K562 (cell line): ENCODE data around the gene PTGER4. TPM values are rescaled to one million over a fixed set of nuclear protein-coding genes. Genes with fewer than 3 reads are reported as not detected.

Experiments used
- ATAC-seq: fragments of 200-7000 bp; cut with Tn5 transposase; 3 replicates; pipeline ENCODE4 v1.9.1; 2020; ENCODE audit warnings: moderate library complexity
- BruUV-seq: library from RNA; stranded (reverse); fragments of 400-500 nt; replicated peaks from 2 replicates; lab custom pipeline; 2021; lab: Mats Ljungman, UMichigan
- CTCF ChIA-PET: fragments of 300-600 bp; formaldehyde crosslinking; extraction: SDS; loops from one replicate; lab custom pipeline; 2021; ENCODE audit warnings: low intra/inter-chr PET ratio; lab: Yijun Ruan, JAX
- POLR2A ChIA-PET: fragments of 300-600, 350-650 bp; sonication (Branson Sonifier 250); formaldehyde crosslinking; extraction: SDS; loops from one replicate; lab custom pipeline; 2021; ENCODE audit warnings: antibody characterized with exemption, inconsistent platforms; lab: Yijun Ruan, JAX
- DNase-seq, 4 experiments: peaks; one replicate each; pipeline versions ENCODE4 v3.0.0 to v3.0.0-alpha.2; 2011 to 2018; ENCODE audit warnings: low spot score in 3 of 4, mixed read lengths in 3 of 4; ENCODE audit errors: extremely low read depth in 1 of 4
- FAIRE-seq: peaks from 2 replicates; lab custom pipeline; 2011; peaks lifted over from hg19 to GRCh38; lab: Jason Lieb, UNC
- H2AFZ ChIP-seq: 2 replicates; pipeline ENCODE4 v1.6.0; 2011; ENCODE audit warnings: low read depth, low read length, control low read depth, inconsistent platforms
- H3K27ac ChIP-seq: fragments of 200-600 bp; 3 replicates; pipeline ENCODE4 v1.8.0; 2011; ENCODE audit warnings: low read depth, mild to moderate bottlenecking, control low read depth, inconsistent platforms, low read length, moderate library complexity, mixed read lengths; ENCODE audit errors: extremely low read depth
- H3K27me3 ChIP-seq, 2 experiments: fragments of 300-600 bp in 1 of 2; 2 replicates in 1 of 2; 3 replicates in 1 of 2; pipeline versions ENCODE4 v1.6.0 to v1.8.0; 2011; ENCODE audit warnings: inconsistent platforms in 2 of 2, low read length in 2 of 2, mild to moderate bottlenecking in 1 of 2, mixed read lengths in 1 of 2, moderate library complexity in 1 of 2; ENCODE audit not compliant: control insufficient read depth in 2 of 2, insufficient read depth in 2 of 2
- H3K36me3 ChIP-seq: fragments of 300-600 bp; 3 replicates; pipeline ENCODE4 v1.8.0; 2011; ENCODE audit warnings: mild to moderate bottlenecking, low read length, inconsistent platforms; ENCODE audit not compliant: control insufficient read depth, insufficient read depth
- H3K4me1 ChIP-seq, 2 experiments: fragments of 200-600 bp in 1 of 2; replicated peaks in 1 of 2; 2 replicates in 1 of 2; 3 replicates in 1 of 2; pipeline versions ENCODE4 v1.5.1 to v1.8.0; 2011; ENCODE audit warnings: inconsistent platforms in 2 of 2, low read length in 2 of 2, mild to moderate bottlenecking in 1 of 2, mixed read lengths in 1 of 2, moderate library complexity in 1 of 2; ENCODE audit not compliant: control insufficient read depth in 2 of 2, insufficient read depth in 2 of 2
- H3K4me2 ChIP-seq: 2 replicates; pipeline ENCODE4 v1.6.1; 2011; ENCODE audit warnings: low read length, control low read depth, inconsistent platforms, mixed read lengths; ENCODE audit not compliant: insufficient read depth
- H3K4me3 ChIP-seq: fragments of 200-600 bp; sonication (generic), shearing (Covaris generic); 2 replicates; pipeline ENCODE4 v1.5.1; 2016; ENCODE audit warnings: control low read depth, inconsistent platforms
- H3K79me2 ChIP-seq: fragments of 200-600 bp; 3 replicates; pipeline ENCODE4 v1.8.0; 2011; ENCODE audit warnings: low read length, inconsistent platforms; ENCODE audit not compliant: control insufficient read depth, insufficient read depth
- H3K9ac ChIP-seq, 2 experiments: 2 replicates each; pipeline versions ENCODE4 v1.6.0 to v1.6.1; 2011; ENCODE audit warnings: low read depth in 2 of 2, low read length in 2 of 2, control low read depth in 1 of 2, inconsistent platforms in 1 of 2, mild to moderate bottlenecking in 1 of 2, mixed read lengths in 1 of 2; ENCODE audit not compliant: insufficient read depth in 1 of 2
- H3K9me1 ChIP-seq: one replicate; pipeline ENCODE4 v1.6.0; 2011; ENCODE audit warnings: inconsistent platforms, mild to moderate bottlenecking, low read length, moderate library complexity; ENCODE audit not compliant: control insufficient read depth, insufficient read depth
- H3K9me3 ChIP-seq: replicated peaks from 2 replicates; pipeline ENCODE4 v1.5.1; 2011; ENCODE audit warnings: low read depth, low read length, inconsistent platforms; ENCODE audit not compliant: control insufficient read depth, insufficient read depth
- H4K20me1 ChIP-seq: replicated peaks from 2 replicates; pipeline ENCODE4 v1.6.1; 2011; ENCODE audit warnings: low read length, inconsistent platforms, mixed read lengths; ENCODE audit not compliant: control insufficient read depth, insufficient read depth
- HDGF ChIP-seq: fragments of 450-650 bp; IDR thresholded peaks from 2 replicates; pipeline ENCODE4 v1.6.1; 2016
- ILF3 ChIP-seq: fragments of 450-650 bp; IDR thresholded peaks from 2 replicates; pipeline ENCODE4 v1.6.1; 2018; ENCODE audit warnings: antibody characterized with exemption, mild to moderate bottlenecking, moderate library complexity, borderline replicate concordance
- NCOA2 ChIP-seq, 2 experiments: fragments of 450-650 bp; IDR thresholded peaks; 2 replicates each; pipeline ENCODE4 v1.6.1; 2018; ENCODE audit warnings: mild to moderate bottlenecking in 2 of 2, moderate library complexity in 1 of 2; ENCODE audit not compliant: partially characterized antibody in 2 of 2
- RBM17 ChIP-seq: fragments of 200-400 bp; formaldehyde crosslinking; IDR thresholded peaks from 2 replicates; pipeline ENCODE4 v1.6.1; 2017; ENCODE audit warnings: low read depth, mild to moderate bottlenecking, low read length, borderline replicate concordance
- RFX1 ChIP-seq: fragments of 450-650 bp; IDR thresholded peaks from 2 replicates; pipeline ENCODE4 v1.6.1; 2016; ENCODE audit warnings: mild to moderate bottlenecking, moderate library complexity
- SP1 ChIP-seq: sonication (generic); formaldehyde crosslinking; IDR thresholded peaks from 2 replicates; pipeline ENCODE4 v1.8.1; 2022; ENCODE audit warnings: mild to moderate bottlenecking, missing genetic modification reagents
- ZBTB49 ChIP-seq: sonication (generic); formaldehyde crosslinking; IDR thresholded peaks from 2 replicates; pipeline ENCODE4 v1.8.0; 2022; ENCODE audit warnings: missing genetic modification reagents, mild to moderate bottlenecking, borderline replicate concordance
- ZNF77 ChIP-seq: fragments of 250-450 bp; sonication (Bioruptor Pico); IDR thresholded peaks from 2 replicates; pipeline ENCODE4 v1.5.0; 2020
- WGBS: fragments of 100-300 bp; shearing (Covaris generic); methylation state at CpG from one replicate; pipeline ENCODE4 v1.1.6; 2016; ENCODE audit warnings: low coverage, mixed read lengths; ENCODE audit not compliant: insufficient coverage; ENCODE audit errors: missing lambda C conversion rate; 5-methylcytosine and 5-hydroxymethylcytosine counted together
- in situ Hi-C: fragments of 300-500 bp; cut with MboI; formaldehyde crosslinking; loops from 4 replicates; pipeline ENCODE4 v1.15.0; 2018; ENCODE audit warnings: inconsistent platforms, mixed read lengths
- intact Hi-C: fragments of 100-400 bp; cut with micrococcal nuclease; formaldehyde crosslinking; loops from 2 replicates; pipeline ENCODE4 v1.14.2; 2022
- polyA plus RNA-seq, 8 experiments: library from polyadenylated mRNA; depleted of rRNA in 4 of 8; stranded (reverse) in 5 of 8; unstranded in 3 of 8; fragments of >200 nt; fragmentation: Nextera tagmentation in 2 of 8; fragmentation: Illumina TruSeq in 1 of 8; extraction: Ambion mirVana in 2 of 8; extraction: Trizol in 1 of 8; gene quantifications; 2 replicates each; pipeline versions ENCODE4 v1.2.1 to v1.2.3, GENCODE V29; 2011 to 2014; ENCODE audit warnings: inconsistent platforms in 1 of 8, missing spikeins in 1 of 8
- total RNA-seq, 7 experiments: library from RNA; depleted of rRNA in 6 of 7; stranded (reverse); fragments of >200 nt in 6 of 7; fragmentation: Illumina TruSeq in 2 of 7; extraction: Trizol in 2 of 7; gene quantifications; 2 replicates each; pipeline versions ENCODE4 v1.2.1 to v1.2.3, GENCODE V29; 2011 to 2021; ENCODE audit warnings: low replicate concordance in 1 of 7
- TF ChIP-seq, protein P1 (sequence below), 2 experiments: IDR thresholded peaks; 2 replicates each; pipeline ENCODE4 v1.6.1; 2011; ENCODE audit warnings: borderline replicate concordance in 1 of 2, control low read depth in 1 of 2, low read depth in 1 of 2, low read length in 1 of 2, mild to moderate bottlenecking in 1 of 2, mixed read lengths in 1 of 2, moderate library complexity in 1 of 2; ENCODE audit not compliant: insufficient read depth in 1 of 2, insufficient read length in 1 of 2, poor library complexity in 1 of 2, severe bottlenecking in 1 of 2; ENCODE audit errors: extremely low read depth in 1 of 2
- TF ChIP-seq, protein P2 (sequence below): fragments of 450-650 bp; IDR thresholded peaks from 2 replicates; pipeline ENCODE4 v1.6.1; 2016; ENCODE audit warnings: mild to moderate bottlenecking

The PTGER4 gene
- total and polyA plus RNA-seq, 9 of the 15 experiments (the other 6 are each of a cell fraction or from before 2014, with no cell fraction given): 0.31 TPM; not detected in 8

DNA sequence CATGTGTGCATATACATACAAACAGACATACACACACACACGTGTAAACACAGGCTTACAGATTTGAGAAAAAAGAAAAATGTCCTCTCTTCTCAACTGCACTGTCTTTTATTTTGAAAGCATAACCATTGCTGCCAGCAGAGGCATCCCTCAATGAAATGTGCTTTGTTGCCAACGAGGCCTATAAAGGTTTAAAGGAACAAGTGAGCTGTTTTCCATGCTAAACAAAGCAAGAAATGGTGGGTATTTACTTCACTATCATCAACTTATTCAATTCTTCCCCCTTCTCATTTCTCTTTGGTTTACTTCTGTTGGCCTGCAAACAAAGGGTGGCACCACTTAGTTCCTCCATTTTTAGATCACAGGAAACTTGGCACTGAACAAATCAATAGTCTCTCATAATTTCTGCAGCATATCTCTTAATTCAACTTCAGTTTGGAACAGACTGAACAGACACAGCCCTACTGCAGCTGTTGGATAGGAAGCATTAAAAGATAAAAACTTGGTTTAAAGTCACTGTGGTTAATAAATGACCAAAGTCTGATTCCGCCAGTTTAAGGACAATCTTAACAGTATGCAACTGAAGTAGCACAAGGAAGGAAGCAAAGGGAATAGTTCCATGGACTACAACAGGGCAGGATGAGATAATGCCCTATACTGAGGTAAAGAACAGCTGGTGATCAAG is 54.3 kb downstream of the PTGER4 start:
- intact Hi-C loops: loop anchor here (5.0 kb wide), 1 partner anchor 1152 kb away; no protein-coding TSS in a partner anchor
- H2AFZ ChIP-seq: no peak overlapping the region
- no TSS peak for BruUV-seq

More for the DNA sequence above, 54.3 kb downstream of the PTGER4 start:
- Histone ChIP-seq H3K9me1 (no peaks in the 10 kb centered on the region), H3K9ac (no peak overlapping the region), H3K4me1 (peaks cover 0 to 7% of the 10 kb centered on the region in 2 experiments; a peak in 2 of 5 replicates), H3K4me2 (no peak overlapping the region), H3K9me3 (no peaks in the 10 kb centered on the region), H3K79me2 (no peaks in the 10 kb centered on the region), H3K36me3 (no peaks in the 10 kb centered on the region), H3K4me3 (no peak overlapping the region), H4K20me1 (peaks cover 3% of the 10 kb centered on the region; the same call in 1 of the 2 replicates), H3K27me3 (no peaks in the 10 kb centered on the region), H3K27ac (no peak overlapping the region)
- DNase-seq: no peak
- TF ChIP-seq ILF3: no peak
- TF ChIP-seq, protein P1, sequence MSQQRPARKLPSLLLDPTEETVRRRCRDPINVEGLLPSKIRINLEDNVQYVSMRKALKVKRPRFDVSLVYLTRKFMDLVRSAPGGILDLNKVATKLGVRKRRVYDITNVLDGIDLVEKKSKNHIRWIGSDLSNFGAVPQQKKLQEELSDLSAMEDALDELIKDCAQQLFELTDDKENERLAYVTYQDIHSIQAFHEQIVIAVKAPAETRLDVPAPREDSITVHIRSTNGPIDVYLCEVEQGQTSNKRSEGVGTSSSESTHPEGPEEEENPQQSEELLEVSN (IDR thresholded peaks at IDR 0.05; ENCODE audit: borderline replicate concordance in 1 of 2, extremely low read depth in 1 of 2, insufficient read depth in 1 of 2, insufficient read length in 1 of 2, low read depth in 1 of 2, low read length in 1 of 2, poor library complexity in 1 of 2, severe bottlenecking in 1 of 2): no peak
- TF ChIP-seq, protein P2, sequence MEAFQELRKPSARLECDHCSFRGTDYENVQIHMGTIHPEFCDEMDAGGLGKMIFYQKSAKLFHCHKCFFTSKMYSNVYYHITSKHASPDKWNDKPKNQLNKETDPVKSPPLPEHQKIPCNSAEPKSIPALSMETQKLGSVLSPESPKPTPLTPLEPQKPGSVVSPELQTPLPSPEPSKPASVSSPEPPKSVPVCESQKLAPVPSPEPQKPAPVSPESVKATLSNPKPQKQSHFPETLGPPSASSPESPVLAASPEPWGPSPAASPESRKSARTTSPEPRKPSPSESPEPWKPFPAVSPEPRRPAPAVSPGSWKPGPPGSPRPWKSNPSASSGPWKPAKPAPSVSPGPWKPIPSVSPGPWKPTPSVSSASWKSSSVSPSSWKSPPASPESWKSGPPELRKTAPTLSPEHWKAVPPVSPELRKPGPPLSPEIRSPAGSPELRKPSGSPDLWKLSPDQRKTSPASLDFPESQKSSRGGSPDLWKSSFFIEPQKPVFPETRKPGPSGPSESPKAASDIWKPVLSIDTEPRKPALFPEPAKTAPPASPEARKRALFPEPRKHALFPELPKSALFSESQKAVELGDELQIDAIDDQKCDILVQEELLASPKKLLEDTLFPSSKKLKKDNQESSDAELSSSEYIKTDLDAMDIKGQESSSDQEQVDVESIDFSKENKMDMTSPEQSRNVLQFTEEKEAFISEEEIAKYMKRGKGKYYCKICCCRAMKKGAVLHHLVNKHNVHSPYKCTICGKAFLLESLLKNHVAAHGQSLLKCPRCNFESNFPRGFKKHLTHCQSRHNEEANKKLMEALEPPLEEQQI: no peak
- no peak for TF ChIP-seq ZBTB49 (CRISPR knock-in tag)
- no peak for TF ChIP-seq ZNF77
- no peak for TF ChIP-seq HDGF
- no peak for TF ChIP-seq NCOA2 (IDR thresholded peaks at IDR 0.05; ENCODE audit: partially characterized antibody in 2 of 2)
- TF ChIP-seq RBM17: no peak
- no peak for TF ChIP-seq RFX1
- no peak for TF ChIP-seq SP1 (CRISPR knock-in tag)
- 51% methylated on average over 3 of the region's 3 CpGs for WGBS
- no peak for FAIRE-seq
- ChIA-PET POLR2A (interaction anchor here (0.5 kb wide), 1 partner anchor 381 kb away, joined by 3 read pairs; no protein-coding TSS in a partner anchor), CTCF (no interaction called here)
- in situ Hi-C loops: no loop called here
- no peak for ATAC-seq
